Adipose tissue (tissue), 3 donors: ENCODE data around the gene CDC42BPG. TPM values are rescaled to one million over a fixed set of nuclear protein-coding genes. Genes with fewer than 3 reads are reported as not detected.

ENCODE experiments used
- H3K27ac ChIP-seq: one replicate; pipeline ENCODE4 v1.5.1; 2013; ENCODE audit warnings: low read depth, low read length
- WGBS, 3 donors: extraction: QIAGEN DNeasy Blood & Tissue Kit; methylation state at CpG; one replicate each; pipeline ENCODE4 v1.1.7; 2013; 5-methylcytosine and 5-hydroxymethylcytosine counted together
- polyA plus RNA-seq, 3 donors: library from polyadenylated mRNA; stranded (reverse); fragments of 200-250 nt; gene quantifications; one replicate each; pipeline ENCODE4 v1.2.3, GENCODE V29; 2013
- donor health status: healthy with polysubstance abuse.
- donor health status: Bipolar disorder and iron deficiency.
- donor health status: healthy.

CDC42BPG gene
- polyA plus RNA-seq, 3 donors, result 0.90 to 9.7 (median 1.4) TPM

DNA sequence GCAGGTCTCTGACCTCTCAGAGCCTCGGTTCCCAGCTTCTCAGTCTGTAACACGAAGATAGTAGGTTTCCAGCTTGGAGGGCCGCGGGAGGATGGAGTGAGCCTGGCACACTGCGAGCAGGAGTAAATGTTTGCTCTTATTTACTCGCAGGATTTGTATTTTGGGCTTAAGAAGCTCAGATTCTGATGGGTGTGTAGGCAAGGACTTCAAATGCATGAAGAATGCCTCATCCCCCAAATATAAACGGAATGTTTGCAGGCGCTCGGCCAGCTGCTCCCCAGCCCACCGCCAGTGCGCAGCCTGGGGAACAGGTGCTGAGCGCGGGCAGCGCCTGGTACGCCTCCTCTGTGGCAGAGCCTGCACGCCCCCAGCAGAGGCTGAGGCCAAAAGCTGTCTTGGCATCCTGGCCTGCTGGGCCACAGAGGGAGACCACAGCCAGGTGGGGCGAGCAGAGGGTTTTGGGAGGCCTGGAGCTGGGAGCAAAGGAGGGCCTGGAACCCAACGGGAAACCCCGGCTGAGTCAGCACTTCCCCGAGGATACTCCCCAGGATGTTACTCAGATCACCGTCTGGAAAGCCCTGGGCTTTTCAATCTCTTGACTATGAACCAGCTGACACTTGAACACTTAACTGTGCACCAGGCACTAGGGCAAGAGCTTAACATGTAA lies 24.6 kb upstream of the CDC42BPG start:
- H3K27ac ChIP-seq, result no peak overlapping the region
- 51 to 75% (median 52%) methylated on average over 21 of the region's 21 CpGs for WGBS, 3 donors

DNA sequence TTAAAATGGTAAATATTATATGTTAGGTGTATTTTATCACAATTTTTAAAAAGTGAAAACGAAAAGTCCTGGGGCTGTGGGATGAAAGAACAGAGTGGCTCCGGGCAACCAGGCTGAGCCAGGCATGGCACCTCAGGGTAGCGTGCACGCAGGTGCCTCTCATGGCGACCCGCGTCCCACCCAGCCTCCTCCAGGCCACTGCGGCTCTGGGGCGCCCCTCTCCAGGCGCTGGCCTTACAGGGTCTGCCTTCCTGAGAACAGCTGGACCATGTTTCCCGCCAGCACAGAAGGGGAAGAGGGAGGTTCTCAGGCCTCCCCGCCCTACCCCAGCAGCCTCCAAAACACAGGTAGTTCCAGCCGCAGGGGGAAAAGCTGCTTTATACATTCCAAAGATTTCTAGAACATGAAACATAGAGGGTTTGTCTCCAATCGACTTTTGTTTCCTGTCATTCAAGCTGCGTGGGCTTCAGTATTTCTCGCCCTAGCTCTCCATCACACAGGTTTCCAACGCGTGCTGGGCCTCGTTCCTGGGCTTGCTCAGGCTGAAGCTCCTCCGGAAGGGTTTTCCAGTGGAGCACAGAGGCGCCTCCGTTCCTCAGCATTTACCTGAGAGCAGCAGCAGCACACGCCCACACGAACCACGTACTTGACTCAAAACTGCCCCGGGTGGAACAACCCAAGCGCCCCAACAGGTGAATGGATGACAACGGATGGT lies 23.5 kb upstream of the CDC42BPG start:
- H3K27ac ChIP-seq, result no peak overlapping the region
- WGBS, 3 donors, result 77 to 87% (median 77%) methylated on average over 28 of the region's 28 CpGs

DNA sequence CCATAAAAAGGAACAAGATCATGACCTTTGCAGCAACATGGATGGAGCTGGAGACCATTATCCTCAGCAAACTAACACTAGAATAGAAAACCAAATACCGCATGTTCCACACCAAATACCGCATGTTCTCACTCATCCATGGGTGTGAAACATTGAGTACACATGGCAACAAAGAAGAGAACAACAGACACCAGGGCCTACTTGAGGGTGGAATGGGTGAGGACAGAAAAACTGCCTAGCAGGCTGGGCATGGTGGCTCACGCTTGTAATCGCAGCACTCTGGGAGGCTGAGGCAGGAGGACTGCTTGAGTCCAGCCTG lies 21.7 kb upstream of the CDC42BPG start:
- 95 to 99% (median 99%) methylated on average over 4 of the region's 4 CpGs for WGBS, 3 donors
- no peak overlapping the region for H3K27ac ChIP-seq

DNA sequence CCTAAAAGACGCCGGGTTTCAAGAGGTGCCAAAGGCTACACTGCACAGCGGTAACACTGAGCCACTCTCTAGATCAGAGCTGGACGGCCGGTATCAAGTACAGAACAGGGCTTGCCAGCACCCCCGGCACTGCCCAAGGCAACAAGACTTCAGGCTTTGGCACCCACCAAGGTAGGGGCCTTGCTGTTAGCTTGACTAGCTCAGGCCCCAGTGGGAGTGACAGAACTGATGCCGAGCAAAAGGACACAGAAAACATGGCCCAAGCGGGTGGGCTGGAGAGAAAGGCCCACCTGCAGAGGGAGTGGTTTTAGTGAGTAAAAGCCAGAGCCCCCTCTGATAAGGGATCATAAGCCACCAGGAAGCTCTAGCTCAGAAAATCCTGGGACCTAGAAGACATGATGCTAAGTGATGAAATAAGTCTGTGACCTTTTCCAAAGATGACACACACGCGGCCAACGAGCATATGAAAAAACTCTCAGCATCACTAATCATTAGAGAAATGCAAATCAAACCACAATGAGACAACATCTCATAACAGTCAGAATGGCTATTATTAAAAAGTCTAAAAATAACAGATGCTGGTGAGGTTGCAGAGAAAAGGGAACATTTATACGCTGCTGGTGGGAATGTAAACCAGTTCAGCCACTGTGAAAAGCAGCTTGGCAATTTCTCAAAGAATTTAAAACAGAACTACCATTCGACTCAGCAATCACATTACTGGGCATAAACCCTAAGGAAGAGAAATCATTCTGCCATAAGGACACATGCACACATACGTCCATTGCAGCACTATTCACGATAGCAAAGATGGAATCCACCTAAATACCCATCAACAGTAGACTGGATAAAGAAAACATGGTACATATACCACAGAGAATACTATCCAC lies 21.1 kb upstream of the CDC42BPG start:
- 69 to 84% (median 73%) methylated on average over 15 of the region's 15 CpGs for WGBS, 3 donors
- no peak overlapping the region for H3K27ac ChIP-seq

DNA sequence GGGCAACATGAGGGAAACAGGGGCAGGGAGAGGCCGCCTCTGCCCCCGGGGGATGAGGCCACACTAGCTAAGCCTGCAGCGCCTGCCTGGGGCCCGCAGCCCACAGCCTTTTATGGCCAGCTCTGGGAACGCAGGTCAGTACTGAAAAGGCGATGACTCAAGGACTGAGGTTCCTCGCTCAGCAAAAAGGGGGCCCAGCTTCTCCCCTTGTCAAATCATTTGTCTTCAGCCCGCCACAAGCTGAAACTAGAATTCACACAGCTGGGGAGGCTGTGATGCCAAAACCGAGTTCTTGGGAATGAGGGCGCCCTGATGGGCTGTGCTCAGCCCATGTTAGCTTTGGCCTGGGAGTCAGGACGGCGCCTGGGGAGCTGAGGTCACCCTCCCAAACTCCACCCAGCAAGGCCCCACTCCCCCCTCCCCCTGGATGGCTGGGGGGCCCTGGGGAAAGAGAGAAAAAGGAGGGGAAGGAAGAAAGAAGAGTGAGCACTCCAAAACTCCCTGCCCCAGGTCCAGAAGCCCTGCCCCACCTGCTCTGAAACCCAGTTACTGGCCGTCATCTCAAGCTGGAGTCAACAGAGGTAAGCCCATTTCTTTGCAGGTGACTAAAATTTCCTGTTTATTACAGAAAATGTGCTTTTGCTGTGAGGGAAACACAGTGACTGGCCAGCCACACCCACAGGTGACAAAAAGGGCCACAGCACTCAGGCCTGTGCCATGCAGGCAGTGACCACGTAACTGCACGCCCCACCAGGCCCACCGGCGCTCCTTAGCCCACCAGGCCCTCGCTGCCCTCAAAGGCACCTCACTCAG lies 20.2 kb upstream of the CDC42BPG start:
- 41 to 65% (median 49%) methylated on average over 18 of the region's 18 CpGs for WGBS, 3 donors
- H3K27ac ChIP-seq, result peak overlapping the region; percentile 58

DNA sequence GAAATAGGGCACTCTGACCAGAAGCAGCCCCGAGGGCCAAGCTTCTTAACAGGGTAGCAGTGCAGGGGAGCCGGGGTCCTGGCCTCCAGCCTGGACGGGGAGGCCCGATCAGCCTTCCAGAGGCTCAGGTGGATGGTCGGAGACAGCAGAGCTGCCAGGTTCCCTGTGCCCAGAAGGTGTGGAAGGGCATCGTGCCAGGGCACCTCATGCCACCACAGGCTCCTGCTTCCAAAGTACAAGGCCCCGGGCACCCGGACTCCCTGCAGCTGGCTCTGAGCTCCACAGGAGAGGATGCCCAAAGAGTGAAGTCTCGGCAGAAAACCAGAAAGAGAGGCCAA lies 19.7 kb upstream of the CDC42BPG start:
- WGBS, 3 donors, result 43 to 53% (median 48%) methylated on average over 9 of the region's 9 CpGs
- H3K27ac ChIP-seq, result peak overlapping the region; percentile 23

DNA sequence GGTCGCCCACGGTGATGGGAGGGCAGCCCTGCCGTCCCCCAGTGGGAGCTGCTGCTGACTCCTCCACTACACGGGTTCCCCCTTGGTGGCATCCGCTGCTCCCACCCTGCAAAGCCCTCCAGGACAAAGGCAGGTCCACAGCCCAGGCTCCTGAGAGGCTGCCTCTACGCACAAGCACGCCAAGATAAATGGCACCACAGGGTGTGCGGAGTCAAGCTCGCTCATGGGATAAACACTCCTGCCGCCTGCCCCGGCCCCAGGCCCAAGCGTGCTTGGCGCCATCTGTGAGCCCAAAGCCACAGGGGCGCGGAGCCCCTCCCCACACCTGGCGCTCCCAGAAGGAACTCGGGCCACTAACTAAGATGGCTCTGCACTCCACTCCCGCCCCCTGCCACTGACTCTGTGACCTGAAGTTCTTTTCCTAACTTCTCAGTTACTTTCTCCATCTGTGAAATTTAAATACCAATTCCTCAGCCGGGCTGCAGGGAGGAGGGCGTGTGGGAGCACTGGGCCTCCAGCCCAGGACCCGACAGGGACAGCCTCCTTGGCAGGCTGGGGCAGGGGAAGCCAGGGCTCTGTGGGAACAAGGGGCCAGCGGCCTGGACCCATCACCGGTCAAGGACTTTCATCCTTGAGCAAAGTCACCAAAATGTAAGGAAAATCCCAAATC lies 19.1 kb upstream of the CDC42BPG start:
- WGBS, 3 donors, result 59 to 71% (median 60%) methylated on average over 23 of the region's 23 CpGs
- H3K27ac ChIP-seq, result peak overlapping the region; percentile 23

DNA sequence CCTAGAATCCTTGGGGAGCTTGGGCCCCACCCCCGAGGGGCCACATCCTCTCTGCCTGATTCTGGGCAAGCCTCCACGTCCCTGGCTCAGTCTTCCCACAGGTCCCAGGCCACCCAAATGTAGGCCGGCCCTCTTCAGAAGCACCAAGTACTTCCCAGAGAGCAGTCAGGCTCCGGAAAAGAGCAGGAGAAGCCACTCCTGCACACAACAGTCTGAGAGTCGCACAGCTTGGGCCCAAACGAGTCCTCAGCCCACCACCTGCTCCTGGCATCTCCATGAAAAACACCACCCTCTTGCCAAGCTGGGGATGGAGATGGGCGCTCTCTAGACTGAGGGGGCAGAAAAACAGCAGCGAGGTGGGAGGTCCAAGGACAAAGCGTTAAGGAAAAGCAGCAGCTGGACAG lies 18.5 kb upstream of the CDC42BPG start:
- 40 to 76% (median 46%) methylated on average over 9 of the region's 9 CpGs for WGBS, 3 donors
- H3K27ac ChIP-seq, result no peak overlapping the region

DNA sequence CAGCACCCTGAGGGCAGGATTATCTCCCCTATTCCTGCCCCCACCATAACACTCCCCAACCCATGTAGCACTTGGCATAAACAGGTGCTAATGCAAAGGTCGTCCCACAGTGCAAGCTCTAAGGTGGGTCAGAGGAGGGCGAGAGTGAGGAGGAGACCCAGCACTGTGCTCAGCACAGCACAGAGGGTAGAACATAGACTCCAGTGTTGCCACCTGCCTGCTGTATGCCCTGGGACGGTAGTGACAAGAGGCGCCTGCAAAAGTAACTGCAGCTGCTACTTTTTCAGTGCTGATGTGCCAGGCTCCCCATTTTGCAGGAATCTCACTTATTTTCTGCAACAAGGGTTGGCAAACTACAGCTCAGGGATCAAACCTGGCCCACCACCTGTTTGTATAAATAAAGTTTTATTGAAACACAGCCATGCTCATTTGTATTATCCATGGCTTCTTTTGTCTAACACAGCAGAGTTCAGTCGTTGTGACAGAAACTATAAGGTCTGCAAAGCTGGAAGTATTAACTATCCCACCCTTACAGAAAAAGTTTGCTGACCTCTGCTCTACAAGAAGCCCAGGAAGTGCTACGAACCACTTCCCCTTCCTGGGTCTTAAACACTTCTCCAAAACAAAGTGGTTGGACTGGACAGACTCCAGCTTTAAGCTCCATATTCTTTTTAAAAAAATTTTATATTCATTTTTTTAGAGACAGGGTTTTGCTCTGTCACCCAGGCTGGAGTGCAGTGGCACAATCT lies 16.9 kb upstream of the CDC42BPG start:
- no peak overlapping the region for H3K27ac ChIP-seq
- 71 to 80% (median 78%) methylated on average over 6 of the region's 6 CpGs for WGBS, 3 donors

DNA sequence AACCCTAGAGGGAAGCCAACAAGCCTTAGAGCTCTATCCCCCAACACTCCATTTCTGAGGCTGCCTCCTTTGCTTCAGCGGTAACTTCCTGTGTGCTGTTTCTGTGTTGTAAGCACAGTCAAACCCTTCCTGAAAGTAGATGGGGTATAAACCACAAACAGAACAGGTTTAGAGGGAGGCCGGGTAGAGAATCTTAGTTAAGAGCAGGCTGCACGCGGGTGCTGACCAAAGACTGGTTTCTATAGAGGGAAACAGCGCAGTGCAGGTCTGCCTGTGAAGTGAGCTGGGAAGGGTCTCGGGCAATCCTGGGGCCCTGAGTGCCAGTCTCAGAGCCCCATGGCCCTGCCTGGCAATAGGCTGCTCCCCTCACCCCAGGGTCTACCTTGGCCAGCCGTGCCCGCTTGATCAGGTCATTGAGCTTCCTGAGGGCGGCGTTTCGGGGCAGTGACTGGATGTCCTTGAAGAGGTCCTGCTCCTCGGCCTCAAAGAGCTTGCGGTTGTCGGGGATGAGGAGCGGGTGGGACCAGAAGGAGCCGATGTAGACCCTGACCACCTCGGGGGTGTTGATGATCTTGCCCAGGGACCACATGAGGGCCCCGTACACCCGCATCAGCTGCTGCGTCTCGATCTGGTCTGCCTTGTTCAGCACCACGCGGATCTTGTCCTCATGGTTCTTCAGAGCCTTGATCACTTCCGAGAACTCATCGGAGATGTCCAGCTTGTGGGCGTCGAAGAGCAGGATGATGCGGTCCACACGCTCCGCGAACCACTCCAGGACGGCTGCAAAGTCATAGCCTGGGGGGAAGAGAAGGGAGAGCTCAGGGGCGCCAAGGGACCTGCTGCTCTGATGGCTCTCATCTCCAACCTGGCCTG lies 15.3 kb upstream of the CDC42BPG start:
- 74 to 86% (median 78%) methylated on average over 33 of the region's 33 CpGs for WGBS, 3 donors

DNA sequence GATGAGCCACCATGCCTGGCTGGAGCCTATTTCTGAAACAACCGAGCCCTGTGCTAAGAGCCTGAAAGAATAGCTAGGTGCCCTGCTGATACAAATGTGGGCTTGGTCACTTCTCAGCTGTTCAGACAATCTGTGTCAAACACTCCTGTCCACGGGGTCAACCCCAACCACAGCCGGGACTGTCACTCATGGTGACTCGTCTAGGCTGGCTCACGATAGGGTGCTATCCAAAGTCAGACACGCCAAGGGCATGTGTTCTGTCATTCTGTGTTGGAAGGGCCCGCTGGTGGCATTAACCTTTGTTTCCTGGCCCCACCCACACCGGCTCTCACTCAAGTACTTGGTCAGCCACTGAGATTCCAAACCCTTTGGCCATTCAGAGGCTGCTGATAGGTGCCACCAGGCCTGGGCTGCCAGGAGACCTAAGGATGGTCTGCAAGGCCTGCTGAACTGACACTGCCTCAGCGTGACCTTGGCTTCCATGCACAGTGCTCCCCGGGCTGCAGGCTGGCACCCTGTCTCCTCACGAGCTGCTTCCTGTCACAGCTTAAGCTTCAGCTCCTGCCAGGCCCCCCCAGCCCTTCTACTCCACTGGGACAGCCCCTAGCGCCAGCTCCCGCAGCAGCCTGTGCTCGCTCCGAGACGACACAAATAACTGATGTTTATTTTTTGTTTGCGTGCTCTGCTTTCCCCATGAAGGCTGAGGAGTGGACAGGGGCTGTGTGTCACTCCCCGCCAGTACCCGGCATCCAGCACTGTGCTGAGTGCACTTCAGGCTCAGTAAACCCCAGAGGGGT lies 14.2 kb upstream of the CDC42BPG start:
- WGBS, 3 donors, result 58 to 88% (median 58%) methylated on average over 19 of the region's 19 CpGs
- peak overlapping the region; percentile 10 for H3K27ac ChIP-seq

More for the DNA sequence above, 15.3 kb upstream of the CDC42BPG start:
- H3K27ac ChIP-seq, result peak overlapping the region; percentile 44

DNA sequence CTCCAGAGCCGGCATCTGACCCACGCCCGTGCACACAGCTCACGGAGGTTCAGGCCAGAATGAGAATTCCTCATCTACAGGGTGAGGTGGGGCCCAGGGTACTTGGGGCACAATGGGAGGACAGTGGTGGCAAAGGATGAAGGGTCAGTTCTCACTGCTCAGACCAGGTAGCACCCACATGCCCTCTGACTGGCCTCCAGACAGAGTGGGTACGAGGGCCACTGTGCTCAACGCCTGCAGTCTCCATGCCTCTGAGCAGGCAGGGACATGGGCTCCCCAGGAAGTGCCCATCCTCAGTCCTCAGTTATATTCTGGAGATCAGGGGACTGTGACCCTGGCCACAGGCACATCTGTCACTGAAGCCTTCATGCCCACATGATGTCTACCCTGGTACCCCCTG lies 13.0 kb upstream of the CDC42BPG start:
- 88 to 97% (median 95%) methylated on average over 6 of the region's 6 CpGs for WGBS, 3 donors
- peak overlapping the region; percentile 57 for H3K27ac ChIP-seq

DNA sequence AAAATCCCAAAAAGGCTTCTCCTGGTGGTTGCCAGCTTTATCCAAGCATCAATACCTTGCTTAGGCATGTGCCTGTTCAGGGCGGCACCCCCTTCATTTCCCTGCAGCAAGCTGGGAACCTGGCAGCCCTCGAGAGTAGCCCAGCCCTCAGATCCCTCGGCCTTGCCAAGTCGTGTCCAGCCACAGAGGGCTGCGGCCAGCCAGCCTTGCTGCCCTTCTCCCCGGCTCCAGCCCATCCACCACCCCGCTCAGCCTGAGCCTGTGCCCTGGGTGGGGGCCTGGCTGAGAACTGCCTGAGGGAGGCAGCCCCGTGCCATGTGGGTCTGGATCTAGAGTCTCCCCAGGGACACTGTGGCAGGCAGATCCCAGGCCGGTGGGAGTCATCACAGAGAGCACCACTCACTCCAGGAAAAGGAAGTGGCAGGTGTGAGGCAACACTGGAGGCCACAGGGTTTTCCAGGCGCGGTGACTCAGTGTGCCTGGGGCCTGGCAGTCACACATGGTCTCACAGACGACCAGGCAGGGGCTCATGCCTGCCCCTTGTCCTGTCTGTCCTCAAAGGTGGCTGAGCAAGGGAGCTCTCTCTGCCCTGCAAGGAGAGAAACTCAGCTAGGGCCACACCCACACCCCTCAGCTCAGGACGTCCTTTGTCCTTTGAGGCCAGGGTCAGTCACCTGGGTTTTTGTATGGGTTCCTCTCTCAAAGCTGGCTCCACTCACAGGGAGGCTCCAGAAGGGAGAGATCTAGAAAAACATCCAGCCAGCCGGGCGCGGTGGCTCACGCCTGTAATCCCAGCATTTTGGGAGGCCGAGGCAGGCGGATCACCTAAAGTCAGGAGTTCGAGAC lies 12.2 kb upstream of the CDC42BPG start:
- 53 to 78% (median 54%) methylated on average over 20 of the region's 20 CpGs for WGBS, 3 donors
- no peak overlapping the region for H3K27ac ChIP-seq

DNA sequence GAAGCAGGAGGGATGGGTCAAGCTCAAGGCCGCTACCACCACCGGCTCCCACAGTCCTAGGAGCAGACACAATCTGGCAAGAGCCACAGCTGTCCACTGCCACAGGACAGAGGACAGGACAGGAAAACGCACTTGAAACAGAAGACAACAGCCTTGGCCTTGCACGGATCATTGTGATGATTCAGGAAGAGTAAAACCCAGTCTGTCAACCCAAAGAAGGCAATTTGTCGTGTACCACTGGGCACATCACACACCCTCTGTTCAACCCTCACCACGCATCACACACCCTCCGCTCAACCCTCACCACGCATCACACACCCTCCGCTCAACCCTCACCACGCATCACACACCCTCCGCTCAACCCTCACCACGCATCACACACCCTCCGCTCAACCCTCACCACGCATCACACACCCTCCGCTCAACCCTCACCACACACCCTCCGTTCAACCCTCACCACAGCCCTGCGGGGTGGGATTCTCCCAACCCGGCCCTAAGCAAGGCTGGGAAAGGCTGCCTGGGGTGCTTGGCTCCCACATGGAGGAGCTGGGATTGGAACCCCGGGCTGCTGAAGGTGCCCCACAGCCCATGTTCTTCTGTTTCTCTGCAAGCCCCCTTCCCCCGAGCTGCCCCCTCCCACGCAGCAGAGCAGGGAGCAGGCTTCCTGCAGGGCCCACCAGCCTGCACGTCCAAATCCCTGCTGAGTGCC lies 11.3 kb upstream of the CDC42BPG start:
- H3K27ac ChIP-seq, result peak overlapping the region; percentile 36
- 77 to 88% (median 77%) methylated on average over 16 to 20 of the region's 22 CpGs for WGBS, 3 donors
